Naive thymus-derived CD4-positive, alpha-beta T cell (primary cell): ENCODE results near the gene CEP85L. TPM values are rescaled to one million over a fixed set of nuclear protein-coding genes. Genes with fewer than 3 reads are reported as not detected.

Source experiments
- ATAC-seq: fragments of 150-1000 bp; cut with Tn5 transposase; 2 replicates; pipeline ENCODE4 v1.10.0; 2021; ENCODE audit warnings: mild to moderate bottlenecking, moderate library complexity
- CTCF ChIA-PET: fragments of 350-600 bp; sonication (Branson Sonifier 250); formaldehyde crosslinking; loops from one replicate; lab custom pipeline; 2021; ENCODE audit warnings: antibody characterized with exemption; lab: Charles Lee
- POLR2A ChIA-PET: fragments of 350-600 bp; sonication (Branson Sonifier 250); formaldehyde crosslinking; loops from one replicate; lab custom pipeline; 2021; ENCODE audit warnings: antibody characterized with exemption, inconsistent platforms; lab: Charles Lee
- DNase-seq, 9 donors: peaks; one replicate each; pipeline versions ENCODE4 v3.0.0 to v3.0.0-alpha.2; 2020 to 2022; ENCODE audit warnings: mixed read lengths in 1 of 9
- H3K27ac ChIP-seq: one replicate; pipeline ENCODE4 v1.7.0; 2013; ENCODE audit warnings: mild to moderate bottlenecking, low read depth, low read length, moderate library complexity
- H3K27me3 ChIP-seq, 2 donors: one replicate each; pipeline ENCODE4 v1.7.0; 2013; ENCODE audit warnings: low read length in 2 of 2, mild to moderate bottlenecking in 2 of 2, moderate library complexity in 2 of 2; ENCODE audit not compliant: control insufficient read depth in 2 of 2, insufficient read depth in 2 of 2
- H3K36me3 ChIP-seq, 3 experiments: 1 replicate in 2 of 3; 2 replicates in 1 of 3; pipeline ENCODE4 v1.7.0; 2013; ENCODE audit warnings: low read length in 3 of 3, mild to moderate bottlenecking in 3 of 3, moderate library complexity in 1 of 3; ENCODE audit not compliant: insufficient read depth in 3 of 3, control insufficient read depth in 2 of 3
- H3K4me1 ChIP-seq, 2 donors: one replicate each; pipeline ENCODE4 v1.7.0; 2013; ENCODE audit warnings: low read length in 2 of 2, mild to moderate bottlenecking in 2 of 2, moderate library complexity in 1 of 2; ENCODE audit not compliant: control insufficient read depth in 2 of 2, insufficient read depth in 2 of 2
- H3K4me3 ChIP-seq: 2 replicates; pipeline ENCODE4 v1.7.0; 2013; ENCODE audit warnings: mild to moderate bottlenecking, low read length
- H3K9me3 ChIP-seq, 3 experiments: 1 replicate in 2 of 3; 2 replicates in 1 of 3; pipeline ENCODE4 v1.7.0; 2013; ENCODE audit warnings: low read length in 3 of 3; ENCODE audit not compliant: control insufficient read depth in 2 of 3
- H3K27ac Mint-ChIP-seq, 9 donors: one replicate each; pipeline ENCODE4 v1.8.0; 2020 to 2022; ENCODE audit warnings: mixed read lengths in 9 of 9, mild to moderate bottlenecking in 8 of 9, moderate library complexity in 5 of 9, inconsistent platforms in 2 of 9
- H3K27me3 Mint-ChIP-seq, 5 donors: one replicate each; pipeline ENCODE4 v1.8.0; 2021 to 2022; ENCODE audit warnings: mixed read lengths in 5 of 5, mild to moderate bottlenecking in 1 of 5
- H3K36me3 Mint-ChIP-seq, 5 donors: one replicate each; pipeline ENCODE4 v1.8.0; 2020 to 2022; ENCODE audit warnings: mixed read lengths in 5 of 5, mild to moderate bottlenecking in 3 of 5, inconsistent platforms in 1 of 5
- H3K4me1 Mint-ChIP-seq, 7 donors: one replicate each; pipeline ENCODE4 v1.8.0; 2020 to 2022; ENCODE audit warnings: mixed read lengths in 7 of 7, mild to moderate bottlenecking in 3 of 7, inconsistent platforms in 1 of 7
- H3K4me3 Mint-ChIP-seq, 10 donors: one replicate each; pipeline ENCODE4 v1.8.0; 2020 to 2022; ENCODE audit warnings: mild to moderate bottlenecking in 10 of 10, mixed read lengths in 10 of 10, moderate library complexity in 6 of 10, inconsistent platforms in 2 of 10
- H3K9me3 Mint-ChIP-seq, 11 donors: one replicate each; pipeline ENCODE4 v1.8.0; 2020 to 2022; ENCODE audit warnings: mixed read lengths in 11 of 11, mild to moderate bottlenecking in 4 of 11, inconsistent platforms in 1 of 11, moderate library complexity in 1 of 11
- intact Hi-C, 2 donors: fragments of 100-400 bp; cut with micrococcal nuclease; formaldehyde crosslinking; loops; one replicate each; pipeline ENCODE4 v1.15.1; 2023
- polyA plus RNA-seq, 2 donors: library from polyadenylated mRNA; unstranded; fragments of 300-500 nt; fragmentation: Illumina TruSeq; gene quantifications; one replicate each; pipeline ENCODE4 v1.2.3, GENCODE V29; 2021
- total RNA-seq, 6 experiments: library from RNA in 5 of 6; stranded (reverse) in 5 of 6; gene quantifications; 1 replicate in 5 of 6; 2 replicates in 1 of 6; pipeline ENCODE4 v1.2.3 and lab custom pipeline; 2021 to 2026

Gene CEP85L
- total and polyA plus RNA-seq, 7 experiments from 2014 or later, result 47.3 to 89.1 (median 76.2) TPM

- Mint-ChIP-seq H3K9me3 (no peaks in the 10 kb centered on the region), H3K4me3 (no peak overlapping the region), H3K27ac (peak overlapping the region in 2 of 9 donors; percentile 38 to 71), H3K36me3 (peaks cover 0 to 56% (median 43%) of the 10 kb centered on the region in 5 donors), H3K4me1 (peaks cover 17 to 58% (median 48%) of the 10 kb centered on the region in 7 donors), H3K27me3 (no peaks in the 10 kb centered on the region)
- CTCF ChIA-PET, result no interaction called here
- Histone ChIP-seq H3K4me3 (no peak overlapping the region), H3K27ac (no peak overlapping the region), H3K9me3 (no peaks in the 10 kb centered on the region), H3K36me3 (peaks cover 0 to 17% (median 11%) of the 10 kb centered on the region in 3 experiments), H3K4me1 (no peaks in the 10 kb centered on the region), H3K27me3 (no peaks in the 10 kb centered on the region)
- DNase-seq (no peak), ATAC-seq (peak; percentile 26)
- POLR2A ChIA-PET, result no interaction called here
- intact Hi-C loops, result no loop called here
Measured at GRCh38 chr6:118524686-118525085, 126.7 kb downstream of the CEP85L start.

GRCh38 chr6:118523216-118523615 is 128.2 kb downstream of the CEP85L start:
- ChIA-PET POLR2A (no interaction called here), CTCF (interaction anchor here (1.2 kb wide), 1 partner anchor 23 kb away, joined by 3 read pairs; no protein-coding TSS in a partner anchor)
- Histone ChIP-seq H3K36me3 (peaks cover 0 to 20% (median 11%) of the 10 kb centered on the region in 3 experiments), H3K4me3 (no peak overlapping the region), H3K9me3 (no peaks in the 10 kb centered on the region), H3K27me3 (no peaks in the 10 kb centered on the region), H3K4me1 (no peaks in the 10 kb centered on the region), H3K27ac (no peak overlapping the region)
- intact Hi-C loops, result loop anchor here in 1 of 2 donors (2.0 kb wide), 1 partner anchor 16 kb away; no protein-coding TSS in a partner anchor
- Mint-ChIP-seq H3K4me1 (peaks cover 17 to 53% (median 48%) of the 10 kb centered on the region in 7 donors), H3K36me3 (peaks cover 4 to 67% (median 54%) of the 10 kb centered on the region in 5 donors), H3K9me3 (peaks cover 0 to 7% (median 2%) of the 10 kb centered on the region in 11 donors), H3K27ac (no peak overlapping the region), H3K27me3 (no peaks in the 10 kb centered on the region), H3K4me3 (no peak overlapping the region)
- ATAC-seq (no peak), DNase-seq (no peak)

GRCh38 chr6:118522422-118522821 is 129.0 kb downstream of the CEP85L start:
- H3K27ac Mint-ChIP-seq, result no peak overlapping the region
- ChIA-PET CTCF (no interaction called here), POLR2A (no interaction called here)
- no peaks in the 10 kb centered on the region for H3K4me1 ChIP-seq
- H3K27ac ChIP-seq, result no peak overlapping the region
- intact Hi-C loops, result loop anchor here in 1 of 2 donors (2.0 kb wide), 1 partner anchor 16 kb away; no protein-coding TSS in a partner anchor
- DNase-seq (no peak), ATAC-seq (no peak)
- H3K36me3 Mint-ChIP-seq, result peaks cover 4 to 75% (median 62%) of the 10 kb centered on the region in 5 donors
- H3K36me3 ChIP-seq, result peaks cover 0 to 20% (median 11%) of the 10 kb centered on the region in 3 experiments
- no peak overlapping the region for H3K4me3 Mint-ChIP-seq
- peaks cover 0 to 13% (median 3%) of the 10 kb centered on the region in 11 donors for H3K9me3 Mint-ChIP-seq
- no peak overlapping the region for H3K4me3 ChIP-seq
- H3K27me3 ChIP-seq, result no peaks in the 10 kb centered on the region
- H3K27me3 Mint-ChIP-seq, result no peaks in the 10 kb centered on the region
- H3K9me3 ChIP-seq, result no peaks in the 10 kb centered on the region
- peaks cover 17 to 55% (median 50%) of the 10 kb centered on the region in 7 donors for H3K4me1 Mint-ChIP-seq

GRCh38 chr6:118514689-118515088 is 136.7 kb downstream of the CEP85L start:
- POLR2A ChIA-PET, result no interaction called here
- peaks cover 4 to 59% (median 41%) of the 10 kb centered on the region in 5 donors for H3K36me3 Mint-ChIP-seq
- intact Hi-C loops, result loop anchor here in 1 of 2 donors (2.0 kb wide), 1 partner anchor 16 kb away; no protein-coding TSS in a partner anchor

GRCh38 chr6:118511930-118512715 is 139.3 kb downstream of the CEP85L start:
- Mint-ChIP-seq H3K4me1 (peaks cover 5 to 67% (median 54%) of the 10 kb centered on the region in 7 donors), H3K27ac (peak overlapping the region in 8 of 9 donors; percentile 10 to 77 (median 62)), H3K4me3 (peak overlapping the region in 2 of 10 donors; percentile 5 to 6), H3K27me3 (no peaks in the 10 kb centered on the region), H3K36me3 (peaks cover 0 to 34% (median 20%) of the 10 kb centered on the region in 5 donors), H3K9me3 (peaks cover 0 to 2% (median 0%) of the 10 kb centered on the region in 11 donors)
- no peak for DNase-seq
- Histone ChIP-seq H3K4me3 (no peak overlapping the region), H3K27me3 (no peaks in the 10 kb centered on the region), H3K27ac (no peak overlapping the region), H3K4me1 (no peaks in the 10 kb centered on the region), H3K9me3 (no peaks in the 10 kb centered on the region), H3K36me3 (no peaks in the 10 kb centered on the region)
- CTCF ChIA-PET, result interaction anchor here (1.2 to 2.1 kb wide), 2 partner anchors 14 to 24 kb away, joined by 3 to 4 read pairs; no protein-coding TSS in a partner anchor
- POLR2A ChIA-PET, result no interaction called here
- ATAC-seq, result no peak
- intact Hi-C loops, result no loop called here

More at GRCh38 chr6:118514689-118515088, 136.7 kb downstream of the CEP85L start:
- DNase-seq (no peak), ATAC-seq (no peak)
- Mint-ChIP-seq H3K27ac (peak overlapping the region in 2 of 9 donors; percentile 10 to 11), H3K9me3 (peaks cover 0 to 14% (median 4%) of the 10 kb centered on the region in 11 donors), H3K4me3 (peak overlapping the region in 1 of 10 donors; percentile 20), H3K4me1 (peaks cover 5 to 78% (median 66%) of the 10 kb centered on the region in 7 donors), H3K27me3 (no peaks in the 10 kb centered on the region)
- Histone ChIP-seq H3K4me1 (no peaks in the 10 kb centered on the region), H3K4me3 (no peak overlapping the region), H3K27ac (no peak overlapping the region), H3K9me3 (no peaks in the 10 kb centered on the region), H3K36me3 (peaks cover 0 to 3% (median 0%) of the 10 kb centered on the region in 3 experiments), H3K27me3 (no peaks in the 10 kb centered on the region)
- CTCF ChIA-PET, result no interaction called here

GRCh38 chr6:118509009-118509617 is 142.3 kb downstream of the CEP85L start:
- no peak for ATAC-seq
- Histone ChIP-seq H3K27ac (no peak overlapping the region), H3K27me3 (no peaks in the 10 kb centered on the region), H3K36me3 (peaks cover 0 to 7% (median 4%) of the 10 kb centered on the region in 3 experiments), H3K4me3 (no peak overlapping the region), H3K4me1 (no peaks in the 10 kb centered on the region), H3K9me3 (no peaks in the 10 kb centered on the region)
- Mint-ChIP-seq H3K4me3 (no peak overlapping the region), H3K9me3 (no peaks in the 10 kb centered on the region), H3K27ac (peak overlapping the region in 2 of 9 donors; percentile 22 to 25), H3K36me3 (peaks cover 10 to 44% (median 25%) of the 10 kb centered on the region in 5 donors), H3K4me1 (peaks cover 7 to 54% (median 35%) of the 10 kb centered on the region in 7 donors), H3K27me3 (no peaks in the 10 kb centered on the region)
- intact Hi-C loops, result loop anchor here in 1 of 2 donors (2.0 kb wide), 1 partner anchor 224 kb away; no protein-coding TSS in a partner anchor
- CTCF ChIA-PET, result no interaction called here
- DNase-seq, result no peak
- POLR2A ChIA-PET, result no interaction called here
